Ovary (tissue), 9 donors: ENCODE results near the gene PAN3. TPM values are rescaled to one million over a fixed set of nuclear protein-coding genes. Genes with fewer than 3 reads are reported as not detected.

Source experiments
- DNase-seq, 5 donors: peaks; one replicate each; pipeline ENCODE4 v3.0.0-alpha.2; 2019 to 2020
- H3K27ac ChIP-seq, 2 donors: fragments of 200-600 bp; one replicate each; pipeline versions ENCODE4 v1.5.1 to v1.8.0; 2019 to 2022
- H3K27me3 ChIP-seq: fragments of 200-600 bp; one replicate; pipeline ENCODE4 v1.8.0; 2022
- H3K36me3 ChIP-seq: fragments of 200-600 bp; sonication (generic); one replicate; pipeline ENCODE4 v1.5.1; 2019
- H3K4me1 ChIP-seq: one replicate; pipeline ENCODE4 v1.8.1; 2013; ENCODE audit warnings: mild to moderate bottlenecking, moderate library complexity; ENCODE audit not compliant: insufficient read depth
- H3K4me3 ChIP-seq: fragments of 200-600 bp; sonication (generic); one replicate; pipeline ENCODE4 v1.5.1; 2017
- H3K9me3 ChIP-seq, 2 donors: fragments of 200-600 bp in 1 of 2; sonication (generic) in 1 of 2; one replicate each; pipeline versions ENCODE4 v1.5.1 to v1.8.1; 2013 to 2019; ENCODE audit warnings: mild to moderate bottlenecking in 1 of 2, moderate library complexity in 1 of 2
- EP300 ChIP-seq: sonication (generic); formaldehyde crosslinking; IDR thresholded peaks from one replicate; pipeline ENCODE4 v1.6.1; 2017; ENCODE audit warnings: antibody characterized with exemption
- POLR2A ChIP-seq: fragments of 450-650 bp; IDR thresholded peaks from one replicate; pipeline ENCODE4 v1.6.1; 2017; ENCODE audit warnings: antibody characterized with exemption, mild to moderate bottlenecking, moderate library complexity
- WGBS, 3 donors: extraction: QIAGEN DNeasy Blood & Tissue Kit in 1 of 3; methylation state at CpG; one replicate each; pipeline versions ENCODE4 v1.1.5 to v1.1.7; 2013 to 2017; 5-methylcytosine and 5-hydroxymethylcytosine counted together
- intact Hi-C, 4 donors: fragments of 100-400 bp; cut with DNase I; formaldehyde crosslinking; loops; one replicate each; pipeline versions ENCODE4 v1.11.0 to v1.15.1; 2022 to 2023
- polyA plus RNA-seq, 2 donors: library from polyadenylated mRNA; stranded (reverse); fragments of 200-250 nt in 1 of 2; fragments of 350-450 nt in 1 of 2; fragmentation: Illumina TruSeq in 1 of 2; extraction: RNeasy Lipid Tissue Mini Kit (QIAGEN cat#74804) in 1 of 2; gene quantifications; one replicate each; pipeline ENCODE4 v1.2.3, GENCODE V29; 2013 to 2014
- total RNA-seq, 7 donors: library from RNA; depleted of rRNA in 2 of 7; stranded (reverse); fragments of >200 nt in 2 of 7; fragmentation: NEBNext Ultra II Directional in 3 of 7; extraction: Animal tissue kit (Norgen Biotek cat#: 25700) in 3 of 7; gene quantifications; one replicate each; pipeline versions ENCODE4 v1.1.0 to v1.2.4, GENCODE V29; 2016 to 2023
- TF ChIP-seq, protein P1 (sequence below), 3 donors: fragments of 450-650 bp in 2 of 3; fragments of 200-600 bp in 1 of 3; IDR thresholded peaks; one replicate each; pipeline versions ENCODE4 v1.5.1 to v1.8.0; 2016 to 2022; ENCODE audit warnings: antibody characterized with exemption in 3 of 3, mild to moderate bottlenecking in 1 of 3
- donor health status: DM: no; HTN: no; CAD: no; lungs with moderate emphysema.
- donor health status: DM: no; HTN: no; CAD: no.
- donor health status: Bipolar disorder and iron deficiency.
- donor health status: DM: yes; HTN: yes; CAD: no.
- donor health status: DM: no; HTN: no; CAD: no.
- donor health status: DM: yes; HTN: yes; CAD: no.

Gene PAN3
- total and polyA plus RNA-seq, 9 donors, result 13.2 to 40.7 (median 35.7) TPM

GRCh38 chr13:28181413-28181812 lies 43.1 kb downstream of the PAN3 start:
- TF ChIP-seq POLR2A, result no peak
- no peak for TF ChIP-seq EP300
- TF ChIP-seq, protein P1, sequence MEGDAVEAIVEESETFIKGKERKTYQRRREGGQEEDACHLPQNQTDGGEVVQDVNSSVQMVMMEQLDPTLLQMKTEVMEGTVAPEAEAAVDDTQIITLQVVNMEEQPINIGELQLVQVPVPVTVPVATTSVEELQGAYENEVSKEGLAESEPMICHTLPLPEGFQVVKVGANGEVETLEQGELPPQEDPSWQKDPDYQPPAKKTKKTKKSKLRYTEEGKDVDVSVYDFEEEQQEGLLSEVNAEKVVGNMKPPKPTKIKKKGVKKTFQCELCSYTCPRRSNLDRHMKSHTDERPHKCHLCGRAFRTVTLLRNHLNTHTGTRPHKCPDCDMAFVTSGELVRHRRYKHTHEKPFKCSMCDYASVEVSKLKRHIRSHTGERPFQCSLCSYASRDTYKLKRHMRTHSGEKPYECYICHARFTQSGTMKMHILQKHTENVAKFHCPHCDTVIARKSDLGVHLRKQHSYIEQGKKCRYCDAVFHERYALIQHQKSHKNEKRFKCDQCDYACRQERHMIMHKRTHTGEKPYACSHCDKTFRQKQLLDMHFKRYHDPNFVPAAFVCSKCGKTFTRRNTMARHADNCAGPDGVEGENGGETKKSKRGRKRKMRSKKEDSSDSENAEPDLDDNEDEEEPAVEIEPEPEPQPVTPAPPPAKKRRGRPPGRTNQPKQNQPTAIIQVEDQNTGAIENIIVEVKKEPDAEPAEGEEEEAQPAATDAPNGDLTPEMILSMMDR (IDR thresholded peaks at IDR 0.05), result no peak
- Histone ChIP-seq H3K27ac (no peak overlapping the region), H3K4me1 (no peaks in the 10 kb centered on the region), H3K4me3 (no peak overlapping the region), H3K27me3 (no peaks in the 10 kb centered on the region), H3K36me3 (no peaks in the 10 kb centered on the region), H3K9me3 (no peaks in the 10 kb centered on the region)
- no peak for DNase-seq
- 85 to 95% (median 90%) methylated on average over 2 of the region's 2 CpGs for WGBS, 3 donors
- intact Hi-C loops, result no loop called here

- DNase-seq, result no peak
- no peak overlapping the region for H3K27ac ChIP-seq
- TF ChIP-seq POLR2A (no peak), EP300 (no peak)
- TF ChIP-seq, protein P1 (IDR thresholded peaks at IDR 0.05), result no peak
- H3K27me3 ChIP-seq, result no peaks in the 10 kb centered on the region
- intact Hi-C loops, result no loop called here
- WGBS, 3 donors, result 7 to 17% (median 14%) methylated on average over 2 of the region's 2 CpGs
- no peaks in the 10 kb centered on the region for H3K4me1 ChIP-seq
- H3K4me3 ChIP-seq, result no peak overlapping the region
- H3K9me3 ChIP-seq, result no peaks in the 10 kb centered on the region
- no peaks in the 10 kb centered on the region for H3K36me3 ChIP-seq
Measured at GRCh38 chr13:28185256-28185655, 46.9 kb downstream of the PAN3 start.

DNA sequence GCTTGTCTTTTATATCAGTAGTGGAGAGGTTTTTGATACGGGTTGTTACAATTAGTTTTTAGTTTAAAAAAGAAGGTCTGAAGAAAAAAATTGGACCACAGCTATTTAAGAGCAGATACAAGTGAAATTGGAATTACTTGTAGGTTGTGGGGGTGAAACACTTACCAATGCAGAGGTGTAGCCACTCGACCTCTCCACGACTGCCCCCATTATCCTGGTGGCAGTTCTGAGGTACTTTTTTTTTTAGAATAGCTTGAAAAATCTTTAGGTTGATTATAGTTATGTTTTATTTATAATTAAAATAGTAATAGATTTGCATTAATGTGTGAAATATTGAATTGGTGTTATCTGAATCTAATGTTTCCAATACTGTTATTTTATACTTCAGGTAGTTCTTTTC lies 60.7 kb downstream of the PAN3 start:
- DNase-seq, result no peak
- Histone ChIP-seq H3K9me3 (no peaks in the 10 kb centered on the region), H3K36me3 (no peaks in the 10 kb centered on the region), H3K4me1 (no peaks in the 10 kb centered on the region), H3K27ac (no peak overlapping the region), H3K27me3 (no peaks in the 10 kb centered on the region), H3K4me3 (no peak overlapping the region)
- TF ChIP-seq EP300 (no peak), POLR2A (no peak)
- TF ChIP-seq, protein P1 (IDR thresholded peaks at IDR 0.05), result no peak
- intact Hi-C loops, result no loop called here
- WGBS, 3 donors, result 75 to 86% (median 76%) methylated on average over 3 of the region's 3 CpGs

DNA sequence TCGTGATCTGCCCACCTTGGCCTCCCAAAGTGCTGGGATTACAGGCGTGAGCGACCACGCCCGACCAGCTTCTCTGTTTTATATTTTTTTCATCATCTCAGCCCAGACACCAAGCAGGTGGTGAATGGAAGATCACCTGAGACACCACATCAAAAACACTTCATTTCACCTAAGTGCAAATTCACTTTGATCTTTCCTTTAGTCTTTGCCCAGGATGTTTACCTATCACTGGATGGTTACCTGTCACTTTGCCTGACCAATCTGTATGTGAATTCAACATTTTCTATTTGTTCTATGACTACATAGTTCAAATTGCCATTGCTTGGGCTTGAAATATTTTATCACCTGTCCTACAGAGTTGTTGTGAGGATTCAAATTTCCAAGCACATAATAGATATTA lies 65.7 kb downstream of the PAN3 start:
- H3K36me3 ChIP-seq, result no peaks in the 10 kb centered on the region
- H3K4me3 ChIP-seq, result no peak overlapping the region
- no peak overlapping the region for H3K27ac ChIP-seq
- no peak for DNase-seq
- H3K27me3 ChIP-seq, result no peaks in the 10 kb centered on the region
- no peaks in the 10 kb centered on the region for H3K4me1 ChIP-seq
- intact Hi-C loops, result no loop called here
- WGBS, 3 donors, result 95 to 98% (median 98%) methylated on average over 5 of the region's 5 CpGs
- no peaks in the 10 kb centered on the region for H3K9me3 ChIP-seq
- TF ChIP-seq EP300 (no peak), POLR2A (no peak)
- TF ChIP-seq, protein P1 (IDR thresholded peaks at IDR 0.05), result no peak
